Heart right ventricle (tissue), 16 donors: ENCODE results near the gene PDE4D. TPM values are rescaled to one million over a fixed set of nuclear protein-coding genes. Genes with fewer than 3 reads are reported as not detected.

Experiments used
- ATAC-seq, 8 donors: fragments of 200-7000 bp; cut with Tn5 transposase; one replicate each; pipeline ENCODE4 v1.9.1; 2020; ENCODE audit warnings: mild to moderate bottlenecking in 8 of 8, moderate library complexity in 8 of 8, moderate number of reproducible peaks in 1 of 8
- DNase-seq, 2 donors: peaks; one replicate each; pipeline ENCODE4 v3.0.0-alpha.2; 2020
- H3K27ac ChIP-seq, 10 donors: fragments of 200-600 bp; sonication (generic) in 2 of 10; one replicate each; pipeline versions ENCODE4 v1.5.0 to v1.8.0; 2020 to 2022; ENCODE audit warnings: mild to moderate bottlenecking in 3 of 10
- H3K27me3 ChIP-seq, 7 donors: fragments of 200-600 bp; one replicate each; pipeline ENCODE4 v1.8.0; 2021 to 2022; ENCODE audit warnings: mild to moderate bottlenecking in 2 of 7
- H3K36me3 ChIP-seq, 9 donors: fragments of 200-600 bp; sonication (generic) in 1 of 9; one replicate each; pipeline versions ENCODE4 v1.5.0 to v1.8.0; 2020 to 2022; ENCODE audit warnings: mild to moderate bottlenecking in 2 of 9
- H3K4me1 ChIP-seq, 9 donors: fragments of 200-600 bp; sonication (generic) in 1 of 9; one replicate each; pipeline versions ENCODE4 v1.5.0 to v1.8.0; 2020 to 2022; ENCODE audit warnings: mild to moderate bottlenecking in 4 of 9
- H3K4me3 ChIP-seq, 10 donors: fragments of 200-600 bp; sonication (generic) in 2 of 10; one replicate each; pipeline versions ENCODE4 v1.5.0 to v1.8.0; 2020 to 2022; ENCODE audit warnings: mild to moderate bottlenecking in 7 of 10, moderate library complexity in 2 of 10
- H3K9me3 ChIP-seq, 11 donors: fragments of 200-600 bp in 10 of 11; sonication (generic) in 2 of 11; one replicate each; pipeline versions ENCODE4 v1.5.0 to v1.8.0; 2013 to 2022; ENCODE audit warnings: mild to moderate bottlenecking in 2 of 11, control low read depth in 1 of 11, moderate library complexity in 1 of 11
- WGBS, 2 donors: extraction: QIAGEN DNeasy Blood & Tissue Kit; methylation state at CpG; one replicate each; pipeline ENCODE4 v1.1.7; 2013; ENCODE audit warnings: inconsistent platforms in 1 of 2; 5-methylcytosine and 5-hydroxymethylcytosine counted together
- intact Hi-C, 10 donors: fragments of 100-400 bp; cut with DNase I; formaldehyde crosslinking; loops; one replicate each; pipeline versions ENCODE4 v1.11.1 to v1.14.2; 2022
- polyA plus RNA-seq, 2 donors: library from polyadenylated mRNA; stranded (reverse); fragments of 200-250 nt; gene quantifications; one replicate each; pipeline ENCODE4 v1.2.3, GENCODE V29; 2013
- total RNA-seq, 10 donors: library from RNA; stranded (reverse); fragmentation: NEBNext Ultra II Directional in 3 of 10; extraction: Animal tissue kit (Norgen Biotek cat#: 25700) in 3 of 10; gene quantifications; one replicate each; pipeline versions ENCODE4 v1.2.1 to v1.2.4, GENCODE V29; 2021 to 2023
- TF ChIP-seq, protein P1 (sequence below), 9 donors: fragments of 200-600 bp; sonication (generic) in 2 of 9; IDR thresholded peaks; one replicate each; pipeline versions ENCODE4 v1.5.0 to v1.8.0; 2021 to 2022; ENCODE audit warnings: antibody characterized with exemption in 9 of 9, mild to moderate bottlenecking in 5 of 9, moderate library complexity in 1 of 9
- donor health status: Arrhythmogenic right ventricular cardiomyopathy.
- donor health status: ischemic (EF 13 %, LVEDD 7.1; RV severe dilation, severe dysfunction).
- donor health status: healthy with polysubstance abuse.
- donor health status: DM: no; HTN: yes; CAD: no.
- donor health status: DM: no; HTN: no; CAD: no.
- donor health status: ischemic (EF 25% LVEDD 6.9; RV normal size, moderate dysfunction).
- donor health status: ischemic (EF 25% LVEDD 5.7; RV mildly dilated, moderate dysfunction).
- donor health status: healthy.
- donor health status: DM: yes; HTN: yes; CAD: no.
- donor health status: Ischemic cardiomyopathy.
- donor health status: ischemic (EF 35%, LVEDD 5.7; RV mildly dilated, moderate dysfunction).
- donor health status: nonischemic (EF 11% LVEDD 7.7; RV severe dilation, severe dysfunction).
- donor health status: DM: yes; HTN: yes; CAD: no.
- donor health status: PGD.
- donor health status: ischemic (EF 29% LVEDD 5.4; RV normal size, mild dysfunction).
- donor health status: nonischemic (EF 23%, LVEDD 6.1; RV moderate dilation, normal function).

The PDE4D gene
- total and polyA plus RNA-seq, 12 donors: 5.8 to 83.2 (median 39.5) TPM

DNA sequence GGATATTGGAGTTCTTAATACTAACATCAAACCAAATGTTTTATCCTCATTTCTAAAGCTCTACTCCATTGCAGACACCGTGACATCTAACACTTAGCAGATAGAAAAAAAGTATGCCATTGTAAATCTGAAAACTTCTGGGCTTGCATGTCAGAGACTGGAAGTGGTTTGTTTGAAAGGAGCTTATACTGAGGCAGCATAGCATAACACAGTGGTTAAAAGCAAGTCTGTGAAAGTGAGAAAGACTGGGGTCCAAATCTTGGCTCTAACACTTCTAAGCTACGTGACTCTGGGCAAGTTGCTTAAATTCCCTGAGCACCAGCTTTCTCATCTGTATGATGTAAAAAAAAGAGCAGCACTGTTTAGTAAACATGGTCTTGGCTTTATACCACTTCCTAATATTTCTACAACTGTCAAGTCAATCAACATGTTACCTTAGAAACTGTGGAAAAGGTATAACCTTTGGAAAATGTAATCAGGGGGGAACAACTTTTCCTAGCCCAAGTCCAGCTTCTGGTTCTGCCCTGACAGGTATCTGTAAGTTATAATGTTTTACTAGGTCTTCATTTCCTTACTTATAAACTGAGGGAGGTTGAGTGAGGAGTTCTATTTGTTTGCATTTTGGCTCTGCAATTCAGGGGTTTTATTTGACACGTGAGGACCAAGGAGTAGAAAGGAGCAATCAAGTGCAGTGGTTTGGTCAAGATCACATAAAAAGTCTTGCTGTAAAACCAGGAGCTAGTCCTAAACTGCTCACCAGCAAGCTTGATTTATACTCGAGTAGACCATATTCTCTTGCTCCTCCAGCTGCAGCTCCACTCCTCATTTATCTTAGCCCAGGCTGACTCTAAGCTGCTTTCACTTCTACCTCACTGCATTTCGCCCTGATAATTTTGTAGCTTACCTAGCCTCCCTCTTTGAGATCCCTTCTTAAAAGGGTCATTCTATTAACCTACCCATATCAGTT is 769.6 kb downstream of the PDE4D start:
- intact Hi-C loops: loop anchor here in 2 of 10 donors (2.0 to 10.0 kb wide), 2 partner anchors 79 to 85 kb away; no protein-coding TSS in a partner anchor
- peak overlapping the region in 8 of 10 donors; percentile 11 to 89 (median 62) for H3K27ac ChIP-seq
- no peak for DNase-seq
- H3K9me3 ChIP-seq: no peaks in the 10 kb centered on the region
- TF ChIP-seq, protein P1, sequence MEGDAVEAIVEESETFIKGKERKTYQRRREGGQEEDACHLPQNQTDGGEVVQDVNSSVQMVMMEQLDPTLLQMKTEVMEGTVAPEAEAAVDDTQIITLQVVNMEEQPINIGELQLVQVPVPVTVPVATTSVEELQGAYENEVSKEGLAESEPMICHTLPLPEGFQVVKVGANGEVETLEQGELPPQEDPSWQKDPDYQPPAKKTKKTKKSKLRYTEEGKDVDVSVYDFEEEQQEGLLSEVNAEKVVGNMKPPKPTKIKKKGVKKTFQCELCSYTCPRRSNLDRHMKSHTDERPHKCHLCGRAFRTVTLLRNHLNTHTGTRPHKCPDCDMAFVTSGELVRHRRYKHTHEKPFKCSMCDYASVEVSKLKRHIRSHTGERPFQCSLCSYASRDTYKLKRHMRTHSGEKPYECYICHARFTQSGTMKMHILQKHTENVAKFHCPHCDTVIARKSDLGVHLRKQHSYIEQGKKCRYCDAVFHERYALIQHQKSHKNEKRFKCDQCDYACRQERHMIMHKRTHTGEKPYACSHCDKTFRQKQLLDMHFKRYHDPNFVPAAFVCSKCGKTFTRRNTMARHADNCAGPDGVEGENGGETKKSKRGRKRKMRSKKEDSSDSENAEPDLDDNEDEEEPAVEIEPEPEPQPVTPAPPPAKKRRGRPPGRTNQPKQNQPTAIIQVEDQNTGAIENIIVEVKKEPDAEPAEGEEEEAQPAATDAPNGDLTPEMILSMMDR (IDR thresholded peaks at IDR 0.05): no peak
- H3K27me3 ChIP-seq: no peaks in the 10 kb centered on the region
- H3K4me3 ChIP-seq: no peak overlapping the region
- H3K36me3 ChIP-seq: no peaks in the 10 kb centered on the region
- peaks cover 0 to 53% (median 36%) of the 10 kb centered on the region in 9 donors for H3K4me1 ChIP-seq
- 49 to 70% methylated on average over 5 of the region's 5 CpGs for WGBS, 2 donors
- ATAC-seq: no peak

- Histone ChIP-seq H3K4me1 (peaks cover 0 to 31% (median 11%) of the 10 kb centered on the region in 9 donors), H3K27me3 (no peaks in the 10 kb centered on the region), H3K4me3 (no peak overlapping the region), H3K27ac (no peak overlapping the region), H3K9me3 (no peaks in the 10 kb centered on the region), H3K36me3 (no peaks in the 10 kb centered on the region)
- TF ChIP-seq, protein P1 (IDR thresholded peaks at IDR 0.05): no peak
- 100% methylated on average over 1 of the region's 1 CpG for WGBS, 2 donors
- ATAC-seq (no peak), DNase-seq (no peak)
- intact Hi-C loops: no loop called here
Measured at GRCh38 chr5:59119480-59119879, 774.0 kb downstream of the PDE4D start.

DNA sequence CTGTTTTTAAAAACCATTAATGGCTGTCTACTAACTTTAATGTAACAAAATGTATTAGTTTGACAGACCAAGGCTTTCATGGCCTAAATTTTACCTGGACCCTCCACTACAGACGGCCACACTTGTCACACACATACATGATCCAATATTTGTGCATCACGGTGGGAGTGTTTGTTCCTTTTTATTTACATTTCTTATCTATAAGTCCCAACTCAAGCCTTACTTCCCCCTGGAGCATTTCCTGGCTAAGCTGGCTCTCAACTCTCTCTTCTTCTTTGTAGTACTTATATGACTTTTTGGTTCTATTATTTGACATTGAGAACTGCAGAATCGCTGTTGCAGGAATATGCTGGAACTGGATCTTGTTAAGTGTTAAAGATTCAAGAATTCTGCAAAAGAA is 776.2 kb downstream of the PDE4D start:
- Histone ChIP-seq H3K36me3 (no peaks in the 10 kb centered on the region), H3K4me1 (peaks cover 0 to 16% (median 8%) of the 10 kb centered on the region in 9 donors), H3K27ac (no peak overlapping the region), H3K4me3 (no peak overlapping the region), H3K9me3 (no peaks in the 10 kb centered on the region), H3K27me3 (no peaks in the 10 kb centered on the region)
- intact Hi-C loops: no loop called here
- no peak for ATAC-seq
- WGBS, 2 donors: 62 to 76% methylated on average over 3 of the region's 3 CpGs
- TF ChIP-seq, protein P1 (IDR thresholded peaks at IDR 0.05): no peak
- no peak for DNase-seq

GRCh38 chr5:59116231-59116865 is 777.2 kb downstream of the PDE4D start:
- Histone ChIP-seq H3K27ac (no peak overlapping the region), H3K36me3 (no peaks in the 10 kb centered on the region), H3K4me3 (no peak overlapping the region), H3K9me3 (no peaks in the 10 kb centered on the region), H3K27me3 (no peaks in the 10 kb centered on the region), H3K4me1 (peaks cover 0 to 16% (median 8%) of the 10 kb centered on the region in 9 donors)
- intact Hi-C loops: no loop called here
- TF ChIP-seq, protein P1 (IDR thresholded peaks at IDR 0.05): no peak
- ATAC-seq: peak in 3 of 8 donors; percentile 22 to 49 (median 45)
- 50 to 62% methylated on average over 11 of the region's 11 CpGs for WGBS, 2 donors
- DNase-seq: no peak
